WTC11 (cell line): Measurements from ENCODE around the gene IGSF9B. TPM values are rescaled to one million over a fixed set of nuclear protein-coding genes. Genes with fewer than 3 reads are reported as not detected.

Source experiments
- ATAC-seq: fragments of 200-7000 bp; cut with Tn5 transposase; 2 replicates; pipeline ENCODE4 v1.10.0; 2021; ENCODE audit warnings: mild to moderate bottlenecking, moderate library complexity
- CTCF ChIA-PET: fragments of 300-600 bp; sonication (Branson Sonifier 250); formaldehyde crosslinking; loops from one replicate; lab custom pipeline; 2021; ENCODE audit warnings: antibody characterized with exemption; lab: Charles Lee
- POLR2A ChIA-PET: fragments of 350-600 bp; sonication (Branson Sonifier 250); formaldehyde crosslinking; loops from one replicate; lab custom pipeline; 2021; ENCODE audit warnings: antibody characterized with exemption; lab: Charles Lee
- DNase-seq: peaks from one replicate; pipeline ENCODE4 v3.0.0; 2021; ENCODE audit warnings: low spot score
- H3K27ac Mint-ChIP-seq: 2 replicates; pipeline ENCODE4 v1.8.0; 2021; ENCODE audit warnings: mixed read lengths
- H3K27me3 Mint-ChIP-seq: 2 replicates; pipeline ENCODE4 v1.8.0; 2021; ENCODE audit warnings: low read depth, mild to moderate bottlenecking, moderate library complexity, mixed read lengths
- H3K36me3 Mint-ChIP-seq: 2 replicates; pipeline ENCODE4 v1.8.0; 2021; ENCODE audit warnings: mixed read lengths
- H3K4me1 Mint-ChIP-seq: 2 replicates; pipeline ENCODE4 v1.8.0; 2022; ENCODE audit warnings: mixed read lengths
- H3K4me3 Mint-ChIP-seq: 2 replicates; pipeline ENCODE4 v1.8.0; 2021; ENCODE audit warnings: mild to moderate bottlenecking, moderate library complexity, mixed read lengths
- H3K9me3 Mint-ChIP-seq: 2 replicates; pipeline ENCODE4 v1.8.0; 2021; ENCODE audit warnings: mixed read lengths
- CBFB ChIP-seq: sonication (generic); formaldehyde crosslinking; IDR thresholded peaks from 2 replicates; pipeline ENCODE4 v1.8.1; 2022; ENCODE audit warnings: mild to moderate bottlenecking, low read depth, missing genetic modification reagents
- GABPB1 ChIP-seq: sonication (generic); formaldehyde crosslinking; IDR thresholded peaks from 2 replicates; pipeline ENCODE4 v1.8.1; 2023; ENCODE audit warnings: mild to moderate bottlenecking, missing genetic modification reagents
- HMGA2 ChIP-seq: fragments of 250-450 bp; sonication (Bioruptor Pico); IDR thresholded peaks from 2 replicates; pipeline ENCODE4 v1.4.0; 2021; ENCODE audit warnings: mild to moderate bottlenecking, moderate library complexity
- KAT7 ChIP-seq: sonication (generic); formaldehyde crosslinking; IDR thresholded peaks from 2 replicates; pipeline ENCODE4 v1.8.1; 2023; ENCODE audit warnings: missing genetic modification reagents, mild to moderate bottlenecking, borderline replicate concordance
- NFE2L1 ChIP-seq: sonication (generic); formaldehyde crosslinking; IDR thresholded peaks from 2 replicates; pipeline ENCODE4 v1.8.1; 2023; ENCODE audit warnings: missing genetic modification reagents
- PRRX2 ChIP-seq: fragments of 250-450 bp; sonication (Bioruptor Pico); IDR thresholded peaks from 2 replicates; pipeline ENCODE4 v1.8.0; 2021; ENCODE audit warnings: mild to moderate bottlenecking
- RELA ChIP-seq: sonication (generic); formaldehyde crosslinking; IDR thresholded peaks from 2 replicates; pipeline ENCODE4 v1.8.1; 2022; ENCODE audit warnings: missing genetic modification reagents, mild to moderate bottlenecking, borderline replicate concordance
- SMAD3 ChIP-seq: sonication (generic); formaldehyde crosslinking; IDR thresholded peaks from 2 replicates; pipeline ENCODE4 v1.8.0; 2022; ENCODE audit warnings: missing genetic modification reagents, mild to moderate bottlenecking, borderline replicate concordance
- SMAD4 ChIP-seq: sonication (generic); formaldehyde crosslinking; IDR thresholded peaks from 2 replicates; pipeline ENCODE4 v1.8.0; 2022; ENCODE audit warnings: mild to moderate bottlenecking, missing genetic modification reagents
- TP53 ChIP-seq: sonication (generic); formaldehyde crosslinking; IDR thresholded peaks from 2 replicates; pipeline ENCODE4 v1.8.1; 2023; ENCODE audit warnings: mild to moderate bottlenecking, missing genetic modification reagents
- ZNF138 ChIP-seq: sonication (generic); formaldehyde crosslinking; conservative IDR thresholded peaks from 2 replicates; pipeline ENCODE4 v1.8.1; 2022; ENCODE audit warnings: mild to moderate bottlenecking, moderate library complexity, missing genetic modification reagents
- ZNF219 ChIP-seq: sonication (generic); formaldehyde crosslinking; IDR thresholded peaks from 2 replicates; pipeline ENCODE4 v1.8.0; 2023; ENCODE audit warnings: missing genetic modification reagents, mild to moderate bottlenecking, borderline replicate concordance
- ZNF232 ChIP-seq: sonication (generic); formaldehyde crosslinking; IDR thresholded peaks from 2 replicates; pipeline ENCODE4 v1.8.0; 2022; ENCODE audit warnings: mild to moderate bottlenecking, missing genetic modification reagents
- ZNF396 ChIP-seq: fragments of 250-450 bp; sonication (Bioruptor Pico); IDR thresholded peaks from 2 replicates; pipeline ENCODE4 v1.8.0; 2021; ENCODE audit warnings: mild to moderate bottlenecking, moderate library complexity, borderline replicate concordance
- total RNA-seq: library from RNA; stranded (reverse); gene quantifications from 3 replicates; pipeline ENCODE4 v1.2.3, GENCODE V29; 2021
- TF ChIP-seq, protein P1 (sequence below): sonication (generic); formaldehyde crosslinking; IDR thresholded peaks from 2 replicates; pipeline ENCODE4 v1.8.1; 2022; ENCODE audit warnings: missing genetic modification reagents, borderline replicate concordance
- TF ChIP-seq, protein P2 (sequence below): sonication (generic); formaldehyde crosslinking; IDR thresholded peaks from 2 replicates; pipeline ENCODE4 v1.8.0; 2022; ENCODE audit warnings: missing genetic modification reagents
- TF ChIP-seq, protein P3 (sequence below): fragments of 250-450 bp; sonication (Bioruptor Pico); IDR thresholded peaks from 2 replicates; pipeline ENCODE4 v1.9.0; 2021; ENCODE audit warnings: mild to moderate bottlenecking
- TF ChIP-seq, protein P4 (sequence below): fragments of 250-450 bp; sonication (Bioruptor Pico); IDR thresholded peaks from 2 replicates; pipeline ENCODE4 v1.9.0; 2021; ENCODE audit warnings: moderate library complexity, mild to moderate bottlenecking, inconsistent platforms, borderline replicate concordance
- TF ChIP-seq, protein P5 (sequence below): fragments of 250-450 bp; sonication (Bioruptor Pico); IDR thresholded peaks from 2 replicates; pipeline ENCODE4 v1.8.0; 2021; ENCODE audit warnings: mild to moderate bottlenecking
- TF ChIP-seq, protein P6 (sequence below): sonication (generic); formaldehyde crosslinking; IDR thresholded peaks from 2 replicates; pipeline ENCODE4 v1.8.0; 2022; ENCODE audit warnings: mild to moderate bottlenecking, missing genetic modification reagents
- TF ChIP-seq, protein P7 (sequence below): sonication (generic); formaldehyde crosslinking; IDR thresholded peaks from 2 replicates; pipeline ENCODE4 v1.8.0; 2023; ENCODE audit warnings: mild to moderate bottlenecking, missing genetic modification reagents

The IGSF9B gene
- total RNA-seq, 1 experiment from 2014 or later, result 52.7 TPM

DNA sequence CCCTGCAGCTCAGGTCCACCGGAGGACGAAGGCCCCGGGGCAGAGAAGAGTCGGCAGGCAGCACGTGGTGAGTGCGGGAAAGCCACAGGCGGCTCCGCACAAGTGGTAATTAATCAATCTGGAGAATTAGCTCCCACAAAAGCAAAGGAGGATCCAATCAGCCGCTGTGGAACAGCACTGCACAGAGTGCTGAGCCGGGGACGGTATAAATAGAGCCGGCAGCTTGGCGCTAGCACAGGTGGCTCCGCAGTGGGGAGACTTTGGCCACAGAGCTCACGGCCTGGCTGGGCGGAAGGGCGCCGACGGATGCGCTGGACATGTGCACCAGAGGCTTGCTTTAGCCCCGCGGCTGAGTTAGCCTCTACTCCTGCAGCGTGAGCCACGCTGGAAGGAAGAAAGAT is 48.9 kb downstream of the IGSF9B start (continued):
- TF ChIP-seq, protein P1, sequence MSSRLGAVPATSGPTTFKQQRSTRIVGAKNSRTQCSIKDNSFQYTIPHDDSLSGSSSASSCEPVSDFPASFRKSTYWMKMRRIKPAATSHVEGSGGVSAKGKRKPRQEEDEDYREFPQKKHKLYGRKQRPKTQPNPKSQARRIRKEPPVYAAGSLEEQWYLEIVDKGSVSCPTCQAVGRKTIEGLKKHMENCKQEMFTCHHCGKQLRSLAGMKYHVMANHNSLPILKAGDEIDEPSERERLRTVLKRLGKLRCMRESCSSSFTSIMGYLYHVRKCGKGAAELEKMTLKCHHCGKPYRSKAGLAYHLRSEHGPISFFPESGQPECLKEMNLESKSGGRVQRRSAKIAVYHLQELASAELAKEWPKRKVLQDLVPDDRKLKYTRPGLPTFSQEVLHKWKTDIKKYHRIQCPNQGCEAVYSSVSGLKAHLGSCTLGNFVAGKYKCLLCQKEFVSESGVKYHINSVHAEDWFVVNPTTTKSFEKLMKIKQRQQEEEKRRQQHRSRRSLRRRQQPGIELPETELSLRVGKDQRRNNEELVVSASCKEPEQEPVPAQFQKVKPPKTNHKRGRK (CRISPR knock-in tag), result no peak
- TF ChIP-seq TP53 (CRISPR knock-in tag) (no peak), SMAD4 (no peak), CBFB (no peak), GABPB1 (CRISPR knock-in tag) (no peak), ZNF232 (CRISPR knock-in tag) (no peak), SMAD3 (CRISPR knock-in tag) (no peak)
- TF ChIP-seq, protein P2, sequence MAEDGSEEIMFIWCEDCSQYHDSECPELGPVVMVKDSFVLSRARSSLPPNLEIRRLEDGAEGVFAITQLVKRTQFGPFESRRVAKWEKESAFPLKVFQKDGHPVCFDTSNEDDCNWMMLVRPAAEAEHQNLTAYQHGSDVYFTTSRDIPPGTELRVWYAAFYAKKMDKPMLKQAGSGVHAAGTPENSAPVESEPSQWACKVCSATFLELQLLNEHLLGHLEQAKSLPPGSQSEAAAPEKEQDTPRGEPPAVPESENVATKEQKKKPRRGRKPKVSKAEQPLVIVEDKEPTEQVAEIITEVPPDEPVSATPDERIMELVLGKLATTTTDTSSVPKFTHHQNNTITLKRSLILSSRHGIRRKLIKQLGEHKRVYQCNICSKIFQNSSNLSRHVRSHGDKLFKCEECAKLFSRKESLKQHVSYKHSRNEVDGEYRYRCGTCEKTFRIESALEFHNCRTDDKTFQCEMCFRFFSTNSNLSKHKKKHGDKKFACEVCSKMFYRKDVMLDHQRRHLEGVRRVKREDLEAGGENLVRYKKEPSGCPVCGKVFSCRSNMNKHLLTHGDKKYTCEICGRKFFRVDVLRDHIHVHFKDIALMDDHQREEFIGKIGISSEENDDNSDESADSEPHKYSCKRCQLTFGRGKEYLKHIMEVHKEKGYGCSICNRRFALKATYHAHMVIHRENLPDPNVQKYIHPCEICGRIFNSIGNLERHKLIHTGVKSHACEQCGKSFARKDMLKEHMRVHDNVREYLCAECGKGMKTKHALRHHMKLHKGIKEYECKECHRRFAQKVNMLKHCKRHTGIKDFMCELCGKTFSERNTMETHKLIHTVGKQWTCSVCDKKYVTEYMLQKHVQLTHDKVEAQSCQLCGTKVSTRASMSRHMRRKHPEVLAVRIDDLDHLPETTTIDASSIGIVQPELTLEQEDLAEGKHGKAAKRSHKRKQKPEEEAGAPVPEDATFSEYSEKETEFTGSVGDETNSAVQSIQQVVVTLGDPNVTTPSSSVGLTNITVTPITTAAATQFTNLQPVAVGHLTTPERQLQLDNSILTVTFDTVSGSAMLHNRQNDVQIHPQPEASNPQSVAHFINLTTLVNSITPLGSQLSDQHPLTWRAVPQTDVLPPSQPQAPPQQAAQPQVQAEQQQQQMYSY (CRISPR knock-in tag), result no peak
- TF ChIP-seq, protein P3, sequence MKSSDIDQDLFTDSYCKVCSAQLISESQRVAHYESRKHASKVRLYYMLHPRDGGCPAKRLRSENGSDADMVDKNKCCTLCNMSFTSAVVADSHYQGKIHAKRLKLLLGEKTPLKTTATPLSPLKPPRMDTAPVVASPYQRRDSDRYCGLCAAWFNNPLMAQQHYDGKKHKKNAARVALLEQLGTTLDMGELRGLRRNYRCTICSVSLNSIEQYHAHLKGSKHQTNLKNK (CRISPR knock-in tag), result no peak
- TF ChIP-seq, protein P4, sequence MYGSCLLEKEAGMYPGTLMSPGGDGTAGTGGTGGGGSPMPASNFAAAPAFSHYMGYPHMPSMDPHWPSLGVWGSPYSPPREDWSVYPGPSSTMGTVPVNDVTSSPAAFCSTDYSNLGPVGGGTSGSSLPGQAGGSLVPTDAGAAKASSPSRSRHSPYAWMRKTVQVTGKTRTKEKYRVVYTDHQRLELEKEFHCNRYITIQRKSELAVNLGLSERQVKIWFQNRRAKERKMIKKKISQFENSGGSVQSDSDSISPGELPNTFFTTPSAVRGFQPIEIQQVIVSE, result no peak
- TF ChIP-seq, all 79 proteins: peak for 0

DNA sequence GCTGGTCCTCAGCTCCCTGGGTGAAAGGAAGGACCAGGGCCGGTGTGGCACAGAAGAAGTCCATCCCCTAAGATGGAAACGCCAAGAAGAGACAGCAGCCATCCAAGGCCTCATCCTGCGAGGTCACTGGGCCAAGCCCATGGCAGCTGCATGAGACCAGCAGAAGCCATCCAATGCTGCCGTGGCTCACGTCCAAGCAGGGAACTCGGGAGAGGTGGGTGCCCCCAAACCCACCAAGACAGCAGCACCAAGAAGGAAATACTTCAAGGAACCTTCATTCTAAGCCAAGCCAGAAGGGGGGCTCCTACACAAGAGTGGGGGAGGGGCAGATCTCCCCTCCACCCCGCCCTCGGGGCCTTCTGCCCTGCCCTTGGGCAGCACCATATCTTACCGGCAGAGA is 49.6 kb downstream of the IGSF9B start:
- Mint-ChIP-seq H3K4me1 (no peaks in the 10 kb centered on the region), H3K27me3 (no peaks in the 10 kb centered on the region), H3K36me3 (peaks cover 59% of the 10 kb centered on the region), H3K4me3 (no peak overlapping the region), H3K27ac (no peak overlapping the region), H3K9me3 (no peaks in the 10 kb centered on the region)
- CTCF ChIA-PET, result no interaction called here
- ATAC-seq (no peak), DNase-seq (no peak)
- POLR2A ChIA-PET, result interaction anchor here (1.5 kb wide), 1 partner anchor 10 kb away, joined by 3 read pairs; no protein-coding TSS in a partner anchor
- TF ChIP-seq ZNF138 (CRISPR knock-in tag) (no peak), PRRX2 (CRISPR knock-in tag) (no peak), HMGA2 (no peak), KAT7 (no peak), GABPB1 (CRISPR knock-in tag) (no peak), RELA (CRISPR knock-in tag) (no peak), NFE2L1 (no peak), ZNF396 (no peak), ZNF219 (CRISPR knock-in tag) (no peak)
- TF ChIP-seq, protein P5, sequence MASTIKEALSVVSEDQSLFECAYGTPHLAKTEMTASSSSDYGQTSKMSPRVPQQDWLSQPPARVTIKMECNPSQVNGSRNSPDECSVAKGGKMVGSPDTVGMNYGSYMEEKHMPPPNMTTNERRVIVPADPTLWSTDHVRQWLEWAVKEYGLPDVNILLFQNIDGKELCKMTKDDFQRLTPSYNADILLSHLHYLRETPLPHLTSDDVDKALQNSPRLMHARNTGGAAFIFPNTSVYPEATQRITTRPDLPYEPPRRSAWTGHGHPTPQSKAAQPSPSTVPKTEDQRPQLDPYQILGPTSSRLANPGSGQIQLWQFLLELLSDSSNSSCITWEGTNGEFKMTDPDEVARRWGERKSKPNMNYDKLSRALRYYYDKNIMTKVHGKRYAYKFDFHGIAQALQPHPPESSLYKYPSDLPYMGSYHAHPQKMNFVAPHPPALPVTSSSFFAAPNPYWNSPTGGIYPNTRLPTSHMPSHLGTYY (CRISPR knock-in tag), result no peak
- TF ChIP-seq, protein P6, sequence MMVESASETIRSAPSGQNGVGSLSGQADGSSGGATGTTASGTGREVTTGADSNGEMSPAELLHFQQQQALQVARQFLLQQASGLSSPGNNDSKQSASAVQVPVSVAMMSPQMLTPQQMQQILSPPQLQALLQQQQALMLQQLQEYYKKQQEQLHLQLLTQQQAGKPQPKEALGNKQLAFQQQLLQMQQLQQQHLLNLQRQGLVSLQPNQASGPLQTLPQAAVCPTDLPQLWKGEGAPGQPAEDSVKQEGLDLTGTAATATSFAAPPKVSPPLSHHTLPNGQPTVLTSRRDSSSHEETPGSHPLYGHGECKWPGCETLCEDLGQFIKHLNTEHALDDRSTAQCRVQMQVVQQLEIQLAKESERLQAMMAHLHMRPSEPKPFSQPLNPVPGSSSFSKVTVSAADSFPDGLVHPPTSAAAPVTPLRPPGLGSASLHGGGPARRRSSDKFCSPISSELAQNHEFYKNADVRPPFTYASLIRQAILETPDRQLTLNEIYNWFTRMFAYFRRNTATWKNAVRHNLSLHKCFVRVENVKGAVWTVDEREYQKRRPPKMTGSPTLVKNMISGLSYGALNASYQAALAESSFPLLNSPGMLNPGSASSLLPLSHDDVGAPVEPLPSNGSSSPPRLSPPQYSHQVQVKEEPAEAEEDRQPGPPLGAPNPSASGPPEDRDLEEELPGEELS (CRISPR knock-in tag), result no peak
- TF ChIP-seq, protein P7, sequence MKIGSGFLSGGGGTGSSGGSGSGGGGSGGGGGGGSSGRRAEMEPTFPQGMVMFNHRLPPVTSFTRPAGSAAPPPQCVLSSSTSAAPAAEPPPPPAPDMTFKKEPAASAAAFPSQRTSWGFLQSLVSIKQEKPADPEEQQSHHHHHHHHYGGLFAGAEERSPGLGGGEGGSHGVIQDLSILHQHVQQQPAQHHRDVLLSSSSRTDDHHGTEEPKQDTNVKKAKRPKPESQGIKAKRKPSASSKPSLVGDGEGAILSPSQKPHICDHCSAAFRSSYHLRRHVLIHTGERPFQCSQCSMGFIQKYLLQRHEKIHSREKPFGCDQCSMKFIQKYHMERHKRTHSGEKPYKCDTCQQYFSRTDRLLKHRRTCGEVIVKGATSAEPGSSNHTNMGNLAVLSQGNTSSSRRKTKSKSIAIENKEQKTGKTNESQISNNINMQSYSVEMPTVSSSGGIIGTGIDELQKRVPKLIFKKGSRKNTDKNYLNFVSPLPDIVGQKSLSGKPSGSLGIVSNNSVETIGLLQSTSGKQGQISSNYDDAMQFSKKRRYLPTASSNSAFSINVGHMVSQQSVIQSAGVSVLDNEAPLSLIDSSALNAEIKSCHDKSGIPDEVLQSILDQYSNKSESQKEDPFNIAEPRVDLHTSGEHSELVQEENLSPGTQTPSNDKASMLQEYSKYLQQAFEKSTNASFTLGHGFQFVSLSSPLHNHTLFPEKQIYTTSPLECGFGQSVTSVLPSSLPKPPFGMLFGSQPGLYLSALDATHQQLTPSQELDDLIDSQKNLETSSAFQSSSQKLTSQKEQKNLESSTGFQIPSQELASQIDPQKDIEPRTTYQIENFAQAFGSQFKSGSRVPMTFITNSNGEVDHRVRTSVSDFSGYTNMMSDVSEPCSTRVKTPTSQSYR (CRISPR knock-in tag), result no peak
